GM10248 (cell line): ENCODE data around the gene VPS16.
A peak's percentile ranks its signal among the peaks of the same experiment; 100 is the strongest.

Experiments
- CTCF ChIA-PET: fragments of 300-600 bp; sonication (Branson Sonifier 250); formaldehyde crosslinking; extraction: SDS; loops from one replicate; lab custom pipeline; 2021; ENCODE audit warnings: antibody characterized with exemption; lab: Yijun Ruan, JAX
- POLR2A ChIA-PET: fragments of 350-650 bp; sonication (Branson Sonifier 250); formaldehyde crosslinking; extraction: SDS; loops from one replicate; lab custom pipeline; 2020; ENCODE audit warnings: antibody characterized with exemption; lab: Yijun Ruan, JAX
- DNase-seq: peaks from one replicate; pipeline ENCODE4 v3.0.0; 2012; ENCODE audit errors: extremely low spot score
- CTCF ChIP-seq: IDR thresholded peaks from 2 replicates; pipeline ENCODE4 v1.5.1; 2012; ENCODE audit warnings: mild to moderate bottlenecking, low read depth; ENCODE audit errors: extremely low read depth, missing control alignments, control extremely low read depth

VPS16 gene

GRCh38 chr20:2800521-2801285 is 39.8 kb upstream of the VPS16 start, which contains the start of gene CPXM1:
Gene CPXM1 (minus strand): TSS chr20:2800627. CDS start chr20:2800572, 55 bp downstream.
- ChIA-PET POLR2A (no interaction called here), CTCF (interaction anchor here (1.0 kb wide), 2 partner anchors 9 to 10 kb away, joined by 3 read pairs; no protein-coding TSS in a partner anchor)
- TF ChIP-seq CTCF = no peak
- peak; percentile 62 for DNase-seq

GRCh38 chr20:2801286-2801728 is 39.2 kb upstream of the VPS16 start:
- CTCF ChIA-PET = interaction anchor here (1.0 kb wide), 2 partner anchors 9 to 10 kb away, joined by 3 read pairs; no protein-coding TSS in a partner anchor
- no peak for DNase-seq
- POLR2A ChIA-PET = no interaction called here
- TF ChIP-seq CTCF = no peak

GRCh38 chr20:2804041-2804828 is 36.3 kb upstream of the VPS16 start:
- no peak for DNase-seq
- ChIA-PET CTCF (no interaction called here), POLR2A (no interaction called here)
- no peak for TF ChIP-seq CTCF

GRCh38 chr20:2804852-2805688 is 35.5 kb upstream of the VPS16 start:
- ChIA-PET POLR2A (no interaction called here), CTCF (no interaction called here)
- peak; percentile 18 for DNase-seq
- TF ChIP-seq CTCF = no peak

- ChIA-PET CTCF (no interaction called here), POLR2A (no interaction called here)
- no peak for TF ChIP-seq CTCF
- no peak for DNase-seq
These were observed 34.7 kb upstream of the VPS16 start for GRCh38 chr20:2805689-2806350.
